Kidney epithelial cell (primary cell): ENCODE results near the gene BARHL1. TPM values are rescaled to one million over a fixed set of nuclear protein-coding genes. Genes with fewer than 3 reads are reported as not detected.

ENCODE experiments used
- DNase-seq: peaks from one replicate; pipeline ENCODE4 v3.0.0-alpha.2; 2010; ENCODE audit warnings: low read depth
- H3K27me3 ChIP-seq: 2 replicates; pipeline ENCODE4 v1.6.0; 2011; ENCODE audit warnings: low read length; ENCODE audit not compliant: control insufficient read depth, insufficient read depth
- H3K36me3 ChIP-seq: 2 replicates; pipeline ENCODE4 v1.5.1; 2011; ENCODE audit warnings: low read length; ENCODE audit not compliant: control insufficient read depth, insufficient read depth
- H3K4me3 ChIP-seq: 2 replicates; pipeline ENCODE4 v1.5.1; 2011; ENCODE audit warnings: low read depth, mild to moderate bottlenecking, control low read depth, low read length
- total RNA-seq: library from RNA; depleted of rRNA; stranded (reverse); fragments of >200 nt; gene quantifications from 2 replicates; pipeline ENCODE4 v1.2.3, GENCODE V29; 2015
- TF ChIP-seq, protein P1 (sequence below): IDR thresholded peaks from 2 replicates; pipeline ENCODE4 v1.5.1; 2011; ENCODE audit warnings: mild to moderate bottlenecking, moderate library complexity, low read length, control low read depth, inconsistent platforms; ENCODE audit not compliant: insufficient read depth, poor library complexity, severe bottlenecking

The BARHL1 gene
- total RNA-seq, 1 donor from 2014 or later, result not detected

- Histone ChIP-seq H3K36me3 (peaks cover 4% of the 10 kb centered on the region), H3K4me3 (no peak overlapping the region), H3K27me3 (no peaks in the 10 kb centered on the region)
- TF ChIP-seq, protein P1, sequence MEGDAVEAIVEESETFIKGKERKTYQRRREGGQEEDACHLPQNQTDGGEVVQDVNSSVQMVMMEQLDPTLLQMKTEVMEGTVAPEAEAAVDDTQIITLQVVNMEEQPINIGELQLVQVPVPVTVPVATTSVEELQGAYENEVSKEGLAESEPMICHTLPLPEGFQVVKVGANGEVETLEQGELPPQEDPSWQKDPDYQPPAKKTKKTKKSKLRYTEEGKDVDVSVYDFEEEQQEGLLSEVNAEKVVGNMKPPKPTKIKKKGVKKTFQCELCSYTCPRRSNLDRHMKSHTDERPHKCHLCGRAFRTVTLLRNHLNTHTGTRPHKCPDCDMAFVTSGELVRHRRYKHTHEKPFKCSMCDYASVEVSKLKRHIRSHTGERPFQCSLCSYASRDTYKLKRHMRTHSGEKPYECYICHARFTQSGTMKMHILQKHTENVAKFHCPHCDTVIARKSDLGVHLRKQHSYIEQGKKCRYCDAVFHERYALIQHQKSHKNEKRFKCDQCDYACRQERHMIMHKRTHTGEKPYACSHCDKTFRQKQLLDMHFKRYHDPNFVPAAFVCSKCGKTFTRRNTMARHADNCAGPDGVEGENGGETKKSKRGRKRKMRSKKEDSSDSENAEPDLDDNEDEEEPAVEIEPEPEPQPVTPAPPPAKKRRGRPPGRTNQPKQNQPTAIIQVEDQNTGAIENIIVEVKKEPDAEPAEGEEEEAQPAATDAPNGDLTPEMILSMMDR, result no peak
- no peak for DNase-seq
Observed at GRCh38 chr9:132639322-132639721, 56.9 kb downstream of the BARHL1 start.

Other genes with a start within 250 kb of the BARHL1 start
- gene SETX, start 227.6 kb upstream of the BARHL1 start, total RNA-seq, result 44.2 and 46.0 TPM in 2 replicates
- 11.5 and 13.8 TPM in 2 replicates for gene TTF1, start 175.8 kb upstream of the BARHL1 start, total RNA-seq
- 0.48 and 0.58 TPM in 2 replicates for gene CFAP77, start 172.4 kb upstream of the BARHL1 start, total RNA-seq
- gene DDX31, start 87.4 kb downstream of the BARHL1 start, total RNA-seq, result 15.1 and 23.6 TPM in 2 replicates
- 17.9 and 21.3 TPM in 2 replicates for gene GTF3C4, start 87.9 kb downstream of the BARHL1 start, total RNA-seq